SK-N-MC (cell line): ENCODE results near the gene ZNF236.

Experiments
- DNase-seq: peaks from one replicate; pipeline ENCODE4 v3.0.0-alpha.2; 2011; ENCODE audit warnings: low read depth, low spot score
- H3K27ac ChIP-seq: fragments of 200-600 bp; sonication (generic); 2 replicates; pipeline ENCODE4 v1.5.1; 2016; ENCODE audit warnings: mixed run types
- H3K36me3 ChIP-seq: fragments of 200-600 bp; sonication (generic); 2 replicates; pipeline ENCODE4 v1.6.1; 2017; ENCODE audit warnings: antibody characterized with exemption, low read length, mixed read lengths; ENCODE audit not compliant: insufficient read depth
- H3K4me3 ChIP-seq: fragments of 200-600 bp; sonication (generic); 2 replicates; pipeline ENCODE4 v1.5.1; 2016
- H3K9ac ChIP-seq: fragments of 200-600 bp; sonication (generic); 2 replicates; pipeline ENCODE4 v1.8.0; 2017; ENCODE audit warnings: mixed run types, mixed read lengths; ENCODE audit not compliant: insufficient read length
- H3K9me3 ChIP-seq: fragments of 200-600 bp; sonication (generic); 2 replicates; pipeline ENCODE4 v1.6.1; 2017; ENCODE audit warnings: low read depth, mild to moderate bottlenecking, antibody characterized with exemption, low read length, moderate library complexity, mixed read lengths
- EZH2 ChIP-seq: fragments of 200-600 bp; sonication (generic); IDR thresholded peaks from one replicate; pipeline ENCODE4 v1.6.1; 2017; ENCODE audit warnings: antibody characterized with exemption
- FOXP2 ChIP-seq: optimal IDR thresholded peaks from 2 replicates; pipeline ENCODE3; 2011; ENCODE audit warnings: mild to moderate bottlenecking, moderate library complexity; ENCODE audit not compliant: insufficient read depth; ENCODE audit errors: extremely low read length, control extremely low read depth
- POLR2AphosphoS5 ChIP-seq: IDR thresholded peaks from 2 replicates; pipeline ENCODE4 v1.6.1; 2012; ENCODE audit warnings: mild to moderate bottlenecking, low read depth, low read length, borderline replicate concordance

The ZNF236 gene

GRCh38 chr18:76816127-76816526, 6.2 kb upstream of the ZNF236 start:
- no peaks in the 10 kb centered on the region for H3K36me3 ChIP-seq
- H3K9ac ChIP-seq = no peak overlapping the region
- no peak overlapping the region for H3K4me3 ChIP-seq
- no peak for TF ChIP-seq FOXP2
- TF ChIP-seq EZH2 = no peak
- TF ChIP-seq POLR2AphosphoS5 = no peak
- no peaks in the 10 kb centered on the region for H3K9me3 ChIP-seq
- DNase-seq = no peak
- H3K27ac ChIP-seq = no peak overlapping the region

- Histone ChIP-seq H3K9me3 (no peaks in the 10 kb centered on the region), H3K27ac (no peak overlapping the region), H3K4me3 (no peak overlapping the region), H3K36me3 (no peaks in the 10 kb centered on the region), H3K9ac (no peak overlapping the region)
- no peak for DNase-seq
- TF ChIP-seq FOXP2 (no peak), POLR2AphosphoS5 (no peak), EZH2 (no peak)
These were observed 4.3 kb upstream of the ZNF236 start for GRCh38 chr18:76817888-76818611.

- DNase-seq = no peak
- no peak overlapping the region for H3K27ac ChIP-seq
- TF ChIP-seq FOXP2 = no peak
- TF ChIP-seq EZH2 = no peak
- no peak for TF ChIP-seq POLR2AphosphoS5
These were observed 2.8 kb upstream of the ZNF236 start for GRCh38 chr18:76819411-76820136.

GRCh38 chr18:76821356-76821874, 942 bp upstream of the ZNF236 start:
- no peak overlapping the region for H3K27ac ChIP-seq
- DNase-seq = no peak
- peak overlapping the region; percentile 92 for H3K4me3 ChIP-seq
- peak overlapping the region; percentile 89 for H3K9ac ChIP-seq
- H3K36me3 ChIP-seq = no peaks in the 10 kb centered on the region
- TF ChIP-seq POLR2AphosphoS5 (no peak), EZH2 (no peak), FOXP2 (no peak)
- no peaks in the 10 kb centered on the region for H3K9me3 ChIP-seq

More at GRCh38 chr18:76819411-76820136, 2.8 kb upstream of the ZNF236 start:
- Histone ChIP-seq H3K36me3 (no peaks in the 10 kb centered on the region), H3K4me3 (no peak overlapping the region), H3K9me3 (no peaks in the 10 kb centered on the region), H3K9ac (no peak overlapping the region)

- DNase-seq = no peak
- Histone ChIP-seq H3K9ac (peak overlapping the region; percentile 89), H3K9me3 (no peaks in the 10 kb centered on the region), H3K4me3 (peak overlapping the region; percentile 92), H3K27ac (no peak overlapping the region), H3K36me3 (no peaks in the 10 kb centered on the region)
- TF ChIP-seq FOXP2 (no peak), POLR2AphosphoS5 (peak; percentile 18; the same call in 1 of the 2 replicates)
These were observed 367 bp upstream of the ZNF236 start for GRCh38 chr18:76821875-76822505.

GRCh38 chr18:76823161-76823538, 793 bp downstream of the ZNF236 start:
- H3K36me3 ChIP-seq = no peaks in the 10 kb centered on the region
- peak overlapping the region; percentile 76 for H3K4me3 ChIP-seq
- H3K9ac ChIP-seq = peak overlapping the region; percentile 68
- DNase-seq = no peak
- TF ChIP-seq EZH2 (no peak), POLR2AphosphoS5 (no peak), FOXP2 (no peak)
- H3K27ac ChIP-seq = 0 out of 2 replicates have a peak overlapping the region, but pooled peaks have one; percentile 19
- H3K9me3 ChIP-seq = no peaks in the 10 kb centered on the region

- Histone ChIP-seq H3K9ac (peak overlapping the region; percentile 68), H3K4me3 (peak overlapping the region; percentile 76), H3K36me3 (no peaks in the 10 kb centered on the region), H3K27ac (peak overlapping the region; percentile 60; the same call in 1 of the 2 replicates), H3K9me3 (no peaks in the 10 kb centered on the region)
- DNase-seq = no peak
- TF ChIP-seq EZH2 (no peak), POLR2AphosphoS5 (no peak), FOXP2 (no peak)
These were observed 1.2 kb downstream of the ZNF236 start for GRCh38 chr18:76823587-76824011.

- H3K36me3 ChIP-seq = no peaks in the 10 kb centered on the region
- TF ChIP-seq EZH2 (no peak), FOXP2 (no peak), POLR2AphosphoS5 (no peak)
- peak overlapping the region; percentile 9 for H3K4me3 ChIP-seq
- H3K27ac ChIP-seq = peak overlapping the region; percentile 60; the same call in 1 of the 2 replicates
- H3K9ac ChIP-seq = no peak overlapping the region
- H3K9me3 ChIP-seq = no peaks in the 10 kb centered on the region
- no peak for DNase-seq
These were observed 1.9 kb downstream of the ZNF236 start for GRCh38 chr18:76824145-76824676.
